K562 (cell line): ENCODE results near the gene PRDM10. TPM values are rescaled to one million over a fixed set of nuclear protein-coding genes. Genes with fewer than 3 reads are reported as not detected.

Source experiments
- ATF4 ChIP-seq: fragments of 450-650 bp; formaldehyde crosslinking; IDR thresholded peaks from 2 replicates; pipeline ENCODE4 v1.4.0; 2022; ENCODE audit warnings: mild to moderate bottlenecking, moderate library complexity
- CLOCK ChIP-seq: fragments of 250-450 bp; sonication (Bioruptor Pico); IDR thresholded peaks from 2 replicates; pipeline ENCODE4 v1.4.0; 2020; ENCODE audit warnings: mild to moderate bottlenecking, moderate library complexity, borderline replicate concordance
- MBD2 ChIP-seq: sonication (generic); IDR thresholded peaks from 2 replicates; pipeline ENCODE4 v1.6.1; 2016; ENCODE audit warnings: low read depth, borderline replicate concordance
- RNF2 ChIP-seq: sonication (generic); IDR thresholded peaks from 2 replicates; pipeline ENCODE4 v1.6.1; 2016
- TCF3 ChIP-seq: sonication (generic); formaldehyde crosslinking; IDR thresholded peaks from 2 replicates; pipeline ENCODE4 v1.4.0; 2020; ENCODE audit warnings: mild to moderate bottlenecking, missing genetic modification reagents
- ZC3H4 ChIP-seq: sonication (generic); formaldehyde crosslinking; IDR thresholded peaks from 2 replicates; pipeline ENCODE4 v1.9.0; 2021; ENCODE audit warnings: missing genetic modification reagents, borderline replicate concordance
- ZNF124 ChIP-seq: sonication (generic); formaldehyde crosslinking; IDR thresholded peaks from 2 replicates; pipeline ENCODE4 v1.8.1; 2022; ENCODE audit warnings: missing genetic modification reagents
- ZNF197 ChIP-seq: fragments of 200-800 bp; sonication (Bioruptor generic); IDR thresholded peaks from 2 replicates; pipeline ENCODE4 v1.6.1; 2016; ENCODE audit warnings: low read depth, missing genetic modification characterization, missing compliant biosample characterization
- ZNF311 ChIP-seq: fragments of 250-450 bp; sonication (Bioruptor Pico); IDR thresholded peaks from 2 replicates; pipeline ENCODE4 v1.4.0; 2020; ENCODE audit warnings: mild to moderate bottlenecking, moderate library complexity
- ZNF644 ChIP-seq: fragments of 200-800 bp; sonication (Bioruptor generic); IDR thresholded peaks from 2 replicates; pipeline ENCODE4 v1.6.1; 2016; ENCODE audit warnings: low read depth, missing genetic modification characterization, missing compliant biosample characterization
- ZNF707 ChIP-seq: fragments of 250-450 bp; sonication (Bioruptor Pico); conservative IDR thresholded peaks from 2 replicates; pipeline ENCODE4 v1.8.0; 2022; ENCODE audit warnings: inconsistent platforms, mild to moderate bottlenecking, moderate library complexity
- polyA plus RNA-seq, 8 experiments: library from polyadenylated mRNA; depleted of rRNA in 4 of 8; stranded (reverse) in 5 of 8; unstranded in 3 of 8; fragments of >200 nt; fragmentation: Nextera tagmentation in 2 of 8; fragmentation: Illumina TruSeq in 1 of 8; extraction: Ambion mirVana in 2 of 8; extraction: Trizol in 1 of 8; gene quantifications; 2 replicates each; pipeline versions ENCODE4 v1.2.1 to v1.2.3, GENCODE V29; 2011 to 2014; ENCODE audit warnings: inconsistent platforms in 1 of 8, missing spikeins in 1 of 8
- total RNA-seq, 7 experiments: library from RNA; depleted of rRNA in 6 of 7; stranded (reverse); fragments of >200 nt in 6 of 7; fragmentation: Illumina TruSeq in 2 of 7; extraction: Trizol in 2 of 7; gene quantifications; 2 replicates each; pipeline versions ENCODE4 v1.2.1 to v1.2.3, GENCODE V29; 2011 to 2021; ENCODE audit warnings: low replicate concordance in 1 of 7
- TF ChIP-seq, protein P1 (sequence below), 2 experiments: fragments of 450-650 bp; formaldehyde crosslinking in 1 of 2; IDR thresholded peaks; 2 replicates each; pipeline versions ENCODE4 v1.4.0 to v1.6.1; 2014 to 2020; ENCODE audit warnings: mild to moderate bottlenecking in 2 of 2, borderline replicate concordance in 1 of 2, low read depth in 1 of 2
- TF ChIP-seq, protein P2 (sequence below), 2 experiments: IDR thresholded peaks; 2 replicates each; pipeline ENCODE4 v1.6.1; 2011; ENCODE audit warnings: borderline replicate concordance in 1 of 2, control low read depth in 1 of 2, low read depth in 1 of 2, low read length in 1 of 2, mild to moderate bottlenecking in 1 of 2, mixed read lengths in 1 of 2, moderate library complexity in 1 of 2; ENCODE audit not compliant: insufficient read depth in 1 of 2, insufficient read length in 1 of 2, poor library complexity in 1 of 2, severe bottlenecking in 1 of 2; ENCODE audit errors: extremely low read depth in 1 of 2

Gene PRDM10
- total and polyA plus RNA-seq, 9 of the 15 experiments (the other 6 are each of a cell fraction or from before 2014, with no cell fraction given), result 0.89 to 9.3 (median 4.5) TPM

GRCh38 chr11:130002846-130003716, 446 bp upstream of the PRDM10 start (continued):
- TF ChIP-seq, protein P1, sequence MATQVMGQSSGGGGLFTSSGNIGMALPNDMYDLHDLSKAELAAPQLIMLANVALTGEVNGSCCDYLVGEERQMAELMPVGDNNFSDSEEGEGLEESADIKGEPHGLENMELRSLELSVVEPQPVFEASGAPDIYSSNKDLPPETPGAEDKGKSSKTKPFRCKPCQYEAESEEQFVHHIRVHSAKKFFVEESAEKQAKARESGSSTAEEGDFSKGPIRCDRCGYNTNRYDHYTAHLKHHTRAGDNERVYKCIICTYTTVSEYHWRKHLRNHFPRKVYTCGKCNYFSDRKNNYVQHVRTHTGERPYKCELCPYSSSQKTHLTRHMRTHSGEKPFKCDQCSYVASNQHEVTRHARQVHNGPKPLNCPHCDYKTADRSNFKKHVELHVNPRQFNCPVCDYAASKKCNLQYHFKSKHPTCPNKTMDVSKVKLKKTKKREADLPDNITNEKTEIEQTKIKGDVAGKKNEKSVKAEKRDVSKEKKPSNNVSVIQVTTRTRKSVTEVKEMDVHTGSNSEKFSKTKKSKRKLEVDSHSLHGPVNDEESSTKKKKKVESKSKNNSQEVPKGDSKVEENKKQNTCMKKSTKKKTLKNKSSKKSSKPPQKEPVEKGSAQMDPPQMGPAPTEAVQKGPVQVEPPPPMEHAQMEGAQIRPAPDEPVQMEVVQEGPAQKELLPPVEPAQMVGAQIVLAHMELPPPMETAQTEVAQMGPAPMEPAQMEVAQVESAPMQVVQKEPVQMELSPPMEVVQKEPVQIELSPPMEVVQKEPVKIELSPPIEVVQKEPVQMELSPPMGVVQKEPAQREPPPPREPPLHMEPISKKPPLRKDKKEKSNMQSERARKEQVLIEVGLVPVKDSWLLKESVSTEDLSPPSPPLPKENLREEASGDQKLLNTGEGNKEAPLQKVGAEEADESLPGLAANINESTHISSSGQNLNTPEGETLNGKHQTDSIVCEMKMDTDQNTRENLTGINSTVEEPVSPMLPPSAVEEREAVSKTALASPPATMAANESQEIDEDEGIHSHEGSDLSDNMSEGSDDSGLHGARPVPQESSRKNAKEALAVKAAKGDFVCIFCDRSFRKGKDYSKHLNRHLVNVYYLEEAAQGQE (IDR thresholded peaks at IDR 0.05; ENCODE audit: borderline replicate concordance), result 0 out of 2 replicates have a peak, but pooled peaks have one; percentile 10
- TF ChIP-seq, protein P1 (CRISPR knock-in tag; IDR thresholded peaks at IDR 0.05; ENCODE audit: low read depth), result no peak
- TF ChIP-seq ZNF644 (tag) (no peak), RNF2 (peak; percentile 68; the same call in 1 of the 2 replicates), CLOCK (no peak), MBD2 (peak; percentile 10; the same call in 1 of the 2 replicates), TCF3 (CRISPR knock-in tag) (peak; percentile 41), ATF4 (CRISPR knock-in tag) (no peak), ZNF707 (CRISPR knock-in tag) (no peak), ZNF311 (CRISPR knock-in tag) (no peak), ZNF197 (CRISPR knock-in tag) (peak; percentile 86; the same call in 1 of the 2 replicates), ZC3H4 (CRISPR knock-in tag) (no peak), ZNF124 (CRISPR knock-in tag) (no peak)
- TF ChIP-seq, protein P2, sequence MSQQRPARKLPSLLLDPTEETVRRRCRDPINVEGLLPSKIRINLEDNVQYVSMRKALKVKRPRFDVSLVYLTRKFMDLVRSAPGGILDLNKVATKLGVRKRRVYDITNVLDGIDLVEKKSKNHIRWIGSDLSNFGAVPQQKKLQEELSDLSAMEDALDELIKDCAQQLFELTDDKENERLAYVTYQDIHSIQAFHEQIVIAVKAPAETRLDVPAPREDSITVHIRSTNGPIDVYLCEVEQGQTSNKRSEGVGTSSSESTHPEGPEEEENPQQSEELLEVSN (IDR thresholded peaks at IDR 0.05; ENCODE audit: borderline replicate concordance in 1 of 2, extremely low read depth in 1 of 2, insufficient read depth in 1 of 2, insufficient read length in 1 of 2, low read depth in 1 of 2, low read length in 1 of 2, poor library complexity in 1 of 2, severe bottlenecking in 1 of 2), result peak; percentile 89 to 94
